Stimulated activated CD8-positive, alpha-beta memory T cell treated with anti-CD3 and anti-CD28 coated beads, Interleukin-7, amount 100 ng/mL, for 48 hours (primary cell): ENCODE results near the gene COG5.

Experiments
- DNase-seq, 2 donors: peaks; one replicate each; pipeline ENCODE4 v3.0.0-alpha.2; 2020; ENCODE audit warnings: low read depth in 1 of 2; ENCODE audit errors: extremely low read depth in 1 of 2

The COG5 gene

GRCh38 chr7:107464666-107465226 is 99.0 kb downstream of the COG5 start:
- DNase-seq, result no peak

GRCh38 chr7:107463139-107464078 is 100.3 kb downstream of the COG5 start:
- no peak for DNase-seq

- DNase-seq, result no peak
Measured at GRCh38 chr7:107461938-107462533, 101.7 kb downstream of the COG5 start.

- DNase-seq, result no peak
Measured at GRCh38 chr7:107453388-107453787, 110.3 kb downstream of the COG5 start.

- no peak for DNase-seq
Measured at GRCh38 chr7:107450970-107451369, 112.8 kb downstream of the COG5 start.

- no peak for DNase-seq
Measured at GRCh38 chr7:107446988-107447387, 116.7 kb downstream of the COG5 start.

GRCh38 chr7:107446531-107446930 is 117.2 kb downstream of the COG5 start:
- DNase-seq, result peak in 1 of 2 donors; percentile 10

- no peak for DNase-seq
Measured at GRCh38 chr7:107442678-107443077, 121.0 kb downstream of the COG5 start.

GRCh38 chr7:107441581-107442422 is 121.9 kb downstream of the COG5 start:
- no peak for DNase-seq

- no peak for DNase-seq
Measured at GRCh38 chr7:107439025-107439424, 124.7 kb downstream of the COG5 start.

- DNase-seq, result no peak
Measured at GRCh38 chr7:107435749-107436148, 128.0 kb downstream of the COG5 start.

- no peak for DNase-seq
Measured at GRCh38 chr7:107432261-107432660, 131.5 kb downstream of the COG5 start.

GRCh38 chr7:107430057-107430456 is 133.7 kb downstream of the COG5 start:
- no peak for DNase-seq

GRCh38 chr7:107428642-107429041 is 135.1 kb downstream of the COG5 start:
- DNase-seq, result no peak

GRCh38 chr7:107427462-107427861 is 136.3 kb downstream of the COG5 start:
- DNase-seq, result no peak

GRCh38 chr7:107414198-107414597 is 149.5 kb downstream of the COG5 start:
- DNase-seq, result no peak

GRCh38 chr7:107408349-107408748 is 155.4 kb downstream of the COG5 start:
- DNase-seq, result no peak

- no peak for DNase-seq
Measured at GRCh38 chr7:107405559-107405958, 158.2 kb downstream of the COG5 start.

GRCh38 chr7:107404740-107405537 is 158.8 kb downstream of the COG5 start:
- DNase-seq, result no peak

GRCh38 chr7:107398161-107398560 is 165.6 kb downstream of the COG5 start:
- no peak for DNase-seq
